Midbrain (tissue), 1 donor: ENCODE data around the gene ALAS1.
"Not testable (repeated sequence)": the region's sequence is repeated elsewhere in the genome, so short reads cannot be mapped to it uniquely, and the experiment has no call there.

Experiments
- DNase-seq: peaks from one replicate; lab custom pipeline; 2025; lab: John Stamatoyannopoulos, UW

ALAS1 gene

DNA sequence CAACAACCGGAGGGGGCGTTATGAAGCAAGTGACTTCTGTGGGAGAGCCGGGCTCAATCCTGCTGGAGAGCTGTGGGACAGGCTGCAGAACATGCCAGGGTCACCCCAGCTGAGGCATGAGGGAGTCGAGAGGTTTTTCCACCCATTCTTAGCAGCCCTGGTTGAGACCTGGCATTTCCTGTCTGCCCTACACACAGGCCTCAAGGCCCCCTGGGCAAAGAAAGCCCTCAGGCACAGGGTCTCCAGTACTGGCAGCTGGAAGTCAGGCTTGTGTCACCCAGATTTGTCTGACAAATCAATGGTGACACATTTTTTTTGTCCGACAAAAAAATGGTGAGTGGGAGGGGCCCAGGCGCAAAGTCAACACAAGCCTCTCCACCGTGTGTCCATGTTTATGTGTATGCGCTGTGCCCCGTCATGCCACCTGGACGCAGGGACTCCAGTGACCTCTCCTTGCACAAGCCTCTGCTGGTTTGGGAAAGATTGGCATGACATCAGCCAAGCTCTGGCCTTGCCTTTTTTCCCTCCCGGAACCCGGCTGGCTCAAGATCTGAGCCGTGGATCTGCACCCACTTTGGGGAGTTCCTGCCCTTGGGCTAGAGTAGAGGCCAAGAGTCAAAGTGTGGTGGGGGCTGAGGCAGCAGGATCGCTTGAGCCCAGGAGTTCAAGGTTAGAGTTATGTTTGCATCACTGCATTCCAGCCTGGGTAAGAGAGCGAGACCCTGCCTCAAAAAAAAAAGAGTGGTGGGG, 20.8 kb upstream of the ALAS1 start:
- DNase-seq: no peak

DNA sequence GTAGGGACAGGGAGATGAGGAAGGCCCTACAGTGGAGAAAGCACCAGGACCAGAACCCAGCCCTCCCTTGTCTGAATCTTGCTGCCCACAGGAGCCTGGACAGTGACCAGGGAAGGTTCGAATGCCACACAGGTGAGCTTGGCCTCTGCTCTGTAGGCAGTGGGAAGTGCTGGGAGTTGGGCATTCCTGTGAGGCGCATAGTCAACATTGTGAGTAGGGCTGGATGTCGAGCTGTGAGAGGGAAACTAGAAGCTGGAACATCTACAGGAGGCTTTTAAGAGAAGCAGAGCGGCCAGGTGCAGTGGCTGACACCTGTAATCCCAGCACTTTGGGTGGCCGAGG, 20.3 kb upstream of the ALAS1 start:
- DNase-seq: no peak

DNA sequence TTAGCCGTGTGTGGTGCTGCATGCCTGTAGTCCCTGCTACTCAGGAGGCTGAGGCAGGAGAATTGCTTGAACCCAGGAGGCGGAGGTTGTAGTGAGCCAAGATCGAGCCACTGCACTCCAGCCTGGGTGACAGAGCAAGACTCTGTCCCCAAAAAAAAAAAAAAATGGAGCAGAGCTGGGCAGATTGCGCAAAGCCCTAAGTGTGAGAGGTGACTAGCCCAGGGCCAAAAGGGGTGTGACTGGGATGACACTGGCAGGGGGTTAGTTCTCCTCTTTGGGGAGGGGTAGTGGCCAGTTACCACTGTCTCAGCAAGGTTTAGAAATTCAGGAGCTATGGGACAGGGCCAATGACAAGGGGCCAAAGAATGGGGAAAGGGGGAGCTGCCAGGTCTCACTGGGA, 19.8 kb upstream of the ALAS1 start:
- not testable (repeated sequence) for DNase-seq

DNA sequence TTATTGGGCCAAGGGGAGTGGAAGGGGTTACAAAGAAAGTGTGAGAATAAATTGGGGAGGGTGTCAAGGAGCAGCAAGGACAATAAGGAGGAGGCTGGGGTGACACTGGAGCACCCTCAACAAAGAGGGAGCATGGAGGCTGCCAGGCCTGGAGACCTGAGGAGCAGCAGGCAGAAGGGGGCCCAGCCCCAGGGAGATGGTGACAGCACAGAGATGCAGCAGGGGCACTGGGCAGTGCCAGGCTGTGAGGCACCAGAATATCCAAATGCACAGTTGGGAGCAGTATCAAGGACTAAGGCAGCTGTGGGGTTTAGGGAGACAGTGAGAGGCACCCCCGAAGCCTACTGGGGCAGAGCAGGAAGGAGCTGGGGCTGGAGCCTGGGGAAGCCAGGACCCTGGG, 19.4 kb upstream of the ALAS1 start:
- no peak for DNase-seq

DNA sequence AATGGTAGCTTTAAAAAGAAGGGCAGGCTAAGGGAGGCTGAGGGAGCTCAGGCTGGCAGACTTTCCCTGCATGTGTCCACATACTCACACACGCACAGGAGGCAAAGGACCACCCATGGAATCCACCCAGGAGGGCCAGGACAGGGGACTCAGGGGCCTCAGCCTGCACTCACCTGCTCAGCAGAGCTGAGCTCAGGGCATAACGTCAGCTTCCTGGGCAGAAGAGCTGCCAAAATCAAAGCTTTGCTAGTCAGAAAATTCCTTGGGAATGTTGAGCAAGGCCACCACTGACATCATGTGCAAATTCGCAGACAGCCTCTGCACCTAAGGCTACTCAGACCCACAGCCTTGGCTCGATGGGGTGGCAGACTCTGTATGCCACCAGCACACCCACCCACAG, 16.4 kb upstream of the ALAS1 start:
- no peak for DNase-seq

- no peak for DNase-seq
Measured at GRCh38 chr3:52182196-52182595, 15.8 kb upstream of the ALAS1 start.

GRCh38 chr3:52182691-52183090, 15.3 kb upstream of the ALAS1 start:
- DNase-seq: no peak

GRCh38 chr3:52183786-52184445, 14.0 kb upstream of the ALAS1 start:
- no peak for DNase-seq

- no peak for DNase-seq
Measured at GRCh38 chr3:52184690-52185089, 13.3 kb upstream of the ALAS1 start.

- DNase-seq: no peak
Measured at GRCh38 chr3:52185311-52185710, 12.6 kb upstream of the ALAS1 start.

GRCh38 chr3:52185837-52186236, 12.1 kb upstream of the ALAS1 start:
- DNase-seq: no peak

- DNase-seq: no peak
Measured at GRCh38 chr3:52186729-52187128, 11.2 kb upstream of the ALAS1 start.

DNA sequence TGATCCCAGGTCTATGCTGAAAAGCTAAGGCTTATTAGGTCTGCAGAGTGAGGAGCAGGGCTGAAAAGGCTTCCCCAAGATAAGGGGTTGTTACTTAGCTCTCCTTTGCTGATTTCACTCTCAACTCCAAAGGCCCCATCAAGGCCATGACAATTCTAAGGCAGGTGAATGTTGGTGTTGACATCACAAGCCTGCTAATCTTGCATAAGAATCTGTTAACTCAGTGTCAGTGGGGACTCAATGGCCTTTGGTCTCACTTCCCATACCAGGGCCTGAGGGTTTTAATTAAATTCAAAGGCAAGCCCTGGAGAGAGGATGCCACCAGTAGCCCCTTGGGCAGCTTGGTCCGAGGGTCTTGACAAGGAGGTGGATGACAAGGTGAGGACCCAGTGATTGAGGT, 9.4 kb upstream of the ALAS1 start:
- no peak for DNase-seq

DNA sequence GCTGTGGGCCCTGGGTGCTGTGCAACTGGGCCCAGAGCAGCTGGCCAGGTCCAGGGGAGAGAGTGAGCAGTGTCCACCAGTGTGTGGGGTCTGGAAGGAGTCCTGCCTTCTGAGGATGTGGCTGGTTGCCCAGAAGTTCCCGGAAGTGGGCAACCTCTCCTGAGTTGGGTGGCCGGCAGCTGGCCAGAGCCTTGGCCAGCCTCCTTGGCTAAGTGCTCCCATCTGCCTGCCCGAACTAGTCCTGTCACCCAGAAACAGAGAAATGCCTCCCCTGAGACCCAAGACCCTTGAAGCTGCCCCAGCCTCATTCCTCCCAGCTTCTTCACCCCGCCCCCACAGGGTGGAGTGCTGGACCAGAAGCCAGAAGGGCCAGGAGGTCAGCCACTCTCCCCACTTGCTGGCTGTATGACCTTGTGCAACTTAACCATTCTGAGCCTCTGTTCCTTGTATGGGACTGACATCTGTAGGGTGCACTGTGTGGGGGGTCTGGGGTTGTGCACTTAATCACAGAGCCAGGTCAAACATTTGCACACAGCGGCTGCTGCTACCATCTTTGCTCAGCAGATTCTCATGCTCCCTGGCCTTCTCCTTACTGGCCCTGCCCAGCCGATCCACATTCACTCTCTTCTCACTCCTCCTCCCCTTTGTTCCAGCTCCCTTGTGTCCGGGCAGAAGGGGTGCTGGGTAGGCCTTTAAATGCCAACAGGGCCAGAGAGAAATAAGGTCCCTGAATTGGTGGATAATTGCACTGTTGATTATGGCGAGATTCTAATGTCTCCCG, 7.5 kb upstream of the ALAS1 start:
- peak; percentile 80 for DNase-seq

DNA sequence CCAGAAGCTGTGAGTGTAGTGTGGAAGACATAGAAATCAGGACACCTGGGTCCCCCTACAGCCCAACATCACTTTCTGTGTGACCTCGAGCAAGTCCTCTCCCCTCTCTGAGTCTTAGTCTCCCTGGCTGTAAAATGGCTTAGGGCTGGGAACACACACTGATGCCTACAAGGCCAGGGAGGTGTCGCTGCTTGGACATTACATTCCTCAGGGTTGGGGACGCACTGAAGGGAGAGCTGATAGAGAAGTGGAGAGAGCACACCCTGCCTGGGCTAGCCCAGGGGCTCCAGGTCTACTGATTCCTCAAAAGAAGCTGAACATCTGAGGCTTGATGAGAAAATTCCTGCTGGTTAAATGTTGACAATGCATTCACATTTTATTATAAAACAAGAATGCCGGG, 6.3 kb upstream of the ALAS1 start:
- no peak for DNase-seq

- DNase-seq: peak; percentile 43
Measured at GRCh38 chr3:52193065-52193464, 4.9 kb upstream of the ALAS1 start.

GRCh38 chr3:52194485-52195290, 3.3 kb upstream of the ALAS1 start:
- DNase-seq: no peak

DNA sequence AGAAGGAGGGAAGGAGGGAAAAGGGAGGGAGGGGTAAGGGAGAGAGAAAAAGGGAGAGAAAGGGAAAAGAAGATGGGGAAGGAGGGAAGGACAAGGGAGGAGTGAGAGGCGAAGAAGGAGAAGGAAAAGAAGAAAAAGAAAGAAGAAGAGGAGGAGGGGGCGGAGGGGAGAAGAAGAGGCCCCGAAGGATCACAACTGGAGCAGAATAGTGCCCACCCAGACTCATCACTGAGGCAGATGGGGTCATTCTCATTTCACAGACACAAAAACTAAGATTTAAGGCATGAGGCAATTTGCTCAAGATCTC, 2.7 kb upstream of the ALAS1 start:
- no peak for DNase-seq

GRCh38 chr3:52195823-52196331, 2.1 kb upstream of the ALAS1 start:
- DNase-seq: no peak

GRCh38 chr3:52196977-52197376, 983 bp upstream of the ALAS1 start:
- no peak for DNase-seq

DNA sequence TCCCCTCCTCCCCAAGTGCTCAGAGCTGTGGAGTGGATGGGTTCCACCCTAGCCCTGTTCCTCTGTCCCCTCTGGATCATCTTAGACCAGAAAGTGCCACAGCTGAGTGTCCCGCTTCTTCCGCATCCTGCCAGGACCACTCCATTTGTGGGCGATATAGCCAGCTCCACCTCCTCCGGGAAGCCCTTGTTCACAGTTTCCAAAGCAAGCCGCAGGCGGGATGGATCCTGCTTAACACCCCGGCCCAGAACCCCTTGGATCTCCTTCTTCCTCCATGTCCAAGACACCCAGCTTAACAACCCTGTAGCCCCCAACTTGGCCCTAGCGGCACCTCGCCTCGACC, 490 bp upstream of the ALAS1 start:
- no peak for DNase-seq
